ENCODE data around the gene BCL3. TPM values are rescaled to one million over a fixed set of nuclear protein-coding genes. Genes with fewer than 3 reads are reported as not detected.

Gene BCL3
- total RNA-seq, 1 experiment from 2014 or later = 2.2 TPM

DNA sequence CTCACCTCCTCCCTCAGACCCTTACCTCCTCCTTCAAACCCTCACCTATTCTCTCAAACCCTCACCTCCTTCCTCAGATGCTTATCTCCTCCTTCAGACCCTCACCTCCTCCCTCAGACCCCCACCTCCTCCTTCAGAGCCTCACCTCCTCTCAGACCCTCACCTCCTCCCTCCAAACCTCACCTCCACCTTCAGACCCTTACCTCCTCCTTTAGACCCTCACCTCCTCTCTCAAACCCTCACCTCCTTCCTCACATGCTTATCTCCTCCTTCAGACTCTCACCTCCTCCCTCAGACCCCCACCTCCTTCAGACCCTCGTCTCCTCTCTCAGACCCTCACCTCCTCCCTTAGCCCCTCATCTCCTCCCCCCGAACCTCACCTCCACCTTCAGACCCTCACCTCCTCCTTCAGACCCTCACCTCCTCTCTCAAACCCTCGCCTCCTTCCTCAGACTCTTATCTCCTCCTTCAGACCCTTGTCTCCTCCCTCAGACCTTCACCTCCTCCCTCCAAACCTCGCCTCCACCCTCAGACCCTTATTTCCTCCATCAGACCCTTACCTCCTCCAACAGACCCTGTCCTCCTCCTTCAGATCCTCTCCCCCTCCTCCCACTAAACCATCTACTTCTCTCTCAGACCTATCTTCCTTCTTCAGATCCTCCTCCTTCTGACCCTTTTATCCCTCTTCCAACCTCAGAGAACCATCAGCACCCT, 2.5 kb upstream of the BCL3 start:
- H3K27me3 ChIP-seq (ENCODE audit: insufficient read depth, low read length) = peaks cover 32% of the 10 kb centered on the region
- no peak overlapping the region for H3K23ac ChIP-seq (ENCODE audit: insufficient read length, low read depth, low read length)
- H3K4me1 ChIP-seq (ENCODE audit: insufficient read depth, low read length) = no peaks in the 10 kb centered on the region; the same call in 1 of the 2 replicates
- H3K79me1 ChIP-seq (ENCODE audit: insufficient read depth, low read depth, low read length, poor library complexity, severe bottlenecking) = no peaks in the 10 kb centered on the region
- H3K9me3 ChIP-seq (ENCODE audit: control insufficient read depth, low read depth, low read length) = no peaks in the 10 kb centered on the region
- peak overlapping the region in 1 of 2 experiments; percentile 59; a peak in 3 of 5 replicates for H3K4me3 Mint-ChIP-seq
- H2AK5ac ChIP-seq (ENCODE audit: insufficient read length, low read length) = no peak overlapping the region
- no peaks in the 10 kb centered on the region for H3K79me2 ChIP-seq (ENCODE audit: insufficient read depth, low read length)
- H3K27ac ChIP-seq (ENCODE audit: insufficient read length, low read depth, low read length) = no peak overlapping the region
- no peak overlapping the region; a peak in 1 of 7 replicates for H3K27ac Mint-ChIP-seq
- no peak overlapping the region for H3T11ph ChIP-seq (ENCODE audit: low read length)
- H3K18ac ChIP-seq (ENCODE audit: insufficient read length, low read depth, low read length) = no peak overlapping the region
- no peak overlapping the region for H2BK5ac ChIP-seq (ENCODE audit: insufficient read length, low read length)
- no peak overlapping the region for H4K5ac ChIP-seq (ENCODE audit: insufficient read length, low read depth, low read length)
- no peak overlapping the region for H2BK120ac ChIP-seq (ENCODE audit: low read depth, low read length, poor library complexity, severe bottlenecking)
- no peak overlapping the region for H4K8ac ChIP-seq (replicated peaks; ENCODE audit: insufficient read length, low read depth, low read length)
- H2BK20ac ChIP-seq (ENCODE audit: low read depth, low read length, poor library complexity, severe bottlenecking) = no peak overlapping the region
- TF ChIP-seq, protein P1, sequence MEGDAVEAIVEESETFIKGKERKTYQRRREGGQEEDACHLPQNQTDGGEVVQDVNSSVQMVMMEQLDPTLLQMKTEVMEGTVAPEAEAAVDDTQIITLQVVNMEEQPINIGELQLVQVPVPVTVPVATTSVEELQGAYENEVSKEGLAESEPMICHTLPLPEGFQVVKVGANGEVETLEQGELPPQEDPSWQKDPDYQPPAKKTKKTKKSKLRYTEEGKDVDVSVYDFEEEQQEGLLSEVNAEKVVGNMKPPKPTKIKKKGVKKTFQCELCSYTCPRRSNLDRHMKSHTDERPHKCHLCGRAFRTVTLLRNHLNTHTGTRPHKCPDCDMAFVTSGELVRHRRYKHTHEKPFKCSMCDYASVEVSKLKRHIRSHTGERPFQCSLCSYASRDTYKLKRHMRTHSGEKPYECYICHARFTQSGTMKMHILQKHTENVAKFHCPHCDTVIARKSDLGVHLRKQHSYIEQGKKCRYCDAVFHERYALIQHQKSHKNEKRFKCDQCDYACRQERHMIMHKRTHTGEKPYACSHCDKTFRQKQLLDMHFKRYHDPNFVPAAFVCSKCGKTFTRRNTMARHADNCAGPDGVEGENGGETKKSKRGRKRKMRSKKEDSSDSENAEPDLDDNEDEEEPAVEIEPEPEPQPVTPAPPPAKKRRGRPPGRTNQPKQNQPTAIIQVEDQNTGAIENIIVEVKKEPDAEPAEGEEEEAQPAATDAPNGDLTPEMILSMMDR (conservative IDR thresholded peaks at IDR 0.05) = no peak
- H3K14ac ChIP-seq (ENCODE audit: insufficient read depth, low read length) = no peak overlapping the region
- H3K36me3 Mint-ChIP-seq (ENCODE audit: insufficient read depth in 1 of 3, low read depth in 3 of 3) = no peaks in the 10 kb centered on the region
- H4K91ac ChIP-seq (ENCODE audit: insufficient read length, low read depth, low read length) = no peak overlapping the region
- no peak overlapping the region for H3K4ac ChIP-seq (ENCODE audit: low read depth, low read length)
- WGBS (ENCODE audit: extremely low coverage, insufficient read length, low lambda C conversion rate) = no CpG with 5 or more reads among the region's 4 CpGs
- no peaks in the 10 kb centered on the region for H4K20me1 ChIP-seq (ENCODE audit: control insufficient read depth, insufficient read depth, insufficient read length)
- no peak overlapping the region for H2BK15ac ChIP-seq (ENCODE audit: low read depth, low read length)
- peaks cover 5% of the 10 kb centered on the region for H3K23me2 ChIP-seq (ENCODE audit: insufficient read length, low read depth, low read length, poor library complexity, severe bottlenecking)
- no peak overlapping the region for H3K4me2 ChIP-seq (ENCODE audit: insufficient read depth, insufficient read length, low read length)
- no peak overlapping the region for H3K9ac ChIP-seq (ENCODE audit: extremely low read depth, insufficient read length, low read length)
- DNase-seq = no peak
- H3K9me3 Mint-ChIP-seq = no peaks in the 10 kb centered on the region; a peak in 2 of 5 replicates
- no peak overlapping the region for H3K56ac ChIP-seq (ENCODE audit: insufficient read length, low read depth, low read length)
- H3K4me1 Mint-ChIP-seq = peaks cover 5 to 30% of the 10 kb centered on the region in 2 experiments
- H2BK12ac ChIP-seq (ENCODE audit: insufficient read length, low read depth, low read length) = no peak overlapping the region
- H2AFZ ChIP-seq (ENCODE audit: low read length) = no peak overlapping the region
- H3K27me3 Mint-ChIP-seq (ENCODE audit: low read depth) = peaks cover 70% of the 10 kb centered on the region

All from H9 (cell line).